ENCODE results near the gene ENG.

The ENG gene

GRCh38 chr9:127813686-127814226 lies 40.7 kb downstream of the ENG start:
- no peaks in the 10 kb centered on the region for H3F3A ChIP-seq (ENCODE audit: control insufficient read depth, insufficient read depth)
- no peaks in the 10 kb centered on the region for H4K20me1 ChIP-seq (ENCODE audit: control insufficient read depth, insufficient read depth, low read depth, low read length)
- no peak overlapping the region for H3K27ac ChIP-seq (ENCODE audit: low read depth, low read length)
- no peaks in the 10 kb centered on the region for H3K9me2 ChIP-seq (replicated peaks; ENCODE audit: control insufficient read depth, low read length)
- no peak overlapping the region for H3K4me3 ChIP-seq (ENCODE audit: low read length)
- H3K9me3 ChIP-seq (ENCODE audit: control insufficient read depth, insufficient read depth, low read length), result no peaks in the 10 kb centered on the region
- no peak overlapping the region for H3K4me2 ChIP-seq (ENCODE audit: low read length)
- no peaks in the 10 kb centered on the region for H3K79me2 ChIP-seq (ENCODE audit: control insufficient read depth, low read length)
- H3K36me3 ChIP-seq (ENCODE audit: control insufficient read depth, low read length), result peaks cover 50% of the 10 kb centered on the region
- TF ChIP-seq EZH2phosphoT487 (IDR thresholded peaks at IDR 0.05; ENCODE audit: borderline replicate concordance, low read length) (no peak), CTCF (IDR thresholded peaks at IDR 0.05; ENCODE audit: low read depth, low read length, poor library complexity, severe bottlenecking) (no peak)
- H3K27me3 ChIP-seq (ENCODE audit: control insufficient read depth, low read length), result no peaks in the 10 kb centered on the region
- H3K4me1 ChIP-seq (ENCODE audit: control insufficient read depth, low read length), result peaks cover 5% of the 10 kb centered on the region; the same call in 1 of the 2 replicates

- TF ChIP-seq CTCF (IDR thresholded peaks at IDR 0.05; ENCODE audit: low read depth, low read length, poor library complexity, severe bottlenecking) (no peak), EZH2phosphoT487 (IDR thresholded peaks at IDR 0.05; ENCODE audit: borderline replicate concordance, low read length) (no peak)
- no peaks in the 10 kb centered on the region for H4K20me1 ChIP-seq (ENCODE audit: control insufficient read depth, insufficient read depth, low read depth, low read length)
- H3K27ac ChIP-seq (ENCODE audit: low read depth, low read length), result no peak overlapping the region
Measured at GRCh38 chr9:127812936-127813675, 41.4 kb downstream of the ENG start.

GRCh38 chr9:127812011-127812410 lies 42.4 kb downstream of the ENG start:
- no peaks in the 10 kb centered on the region for H3K27me3 ChIP-seq (ENCODE audit: control insufficient read depth, low read length)
- no peak overlapping the region for H3K4me2 ChIP-seq (ENCODE audit: low read length)
- H3K4me3 ChIP-seq (ENCODE audit: low read length), result no peak overlapping the region
- TF ChIP-seq EZH2phosphoT487 (IDR thresholded peaks at IDR 0.05; ENCODE audit: borderline replicate concordance, low read length), result no peak
- no peaks in the 10 kb centered on the region for H3K9me2 ChIP-seq (replicated peaks; ENCODE audit: control insufficient read depth, low read length)
- H3F3A ChIP-seq (ENCODE audit: control insufficient read depth, insufficient read depth), result no peaks in the 10 kb centered on the region
- H3K27ac ChIP-seq (ENCODE audit: low read depth, low read length), result no peak overlapping the region
- no peaks in the 10 kb centered on the region for H3K9me3 ChIP-seq (ENCODE audit: control insufficient read depth, insufficient read depth, low read length)
- peaks cover 5% of the 10 kb centered on the region; the same call in 1 of the 2 replicates for H3K4me1 ChIP-seq (ENCODE audit: control insufficient read depth, low read length)
- no peaks in the 10 kb centered on the region for H4K20me1 ChIP-seq (ENCODE audit: control insufficient read depth, insufficient read depth, low read depth, low read length)
- H3K36me3 ChIP-seq (ENCODE audit: control insufficient read depth, low read length), result peaks cover 67% of the 10 kb centered on the region
- no peaks in the 10 kb centered on the region for H3K79me2 ChIP-seq (ENCODE audit: control insufficient read depth, low read length)

More at GRCh38 chr9:127812936-127813675, 41.4 kb downstream of the ENG start:
- Histone ChIP-seq H3K36me3 (ENCODE audit: control insufficient read depth, low read length) (peaks cover 56% of the 10 kb centered on the region), H3K9me2 (replicated peaks; ENCODE audit: control insufficient read depth, low read length) (no peaks in the 10 kb centered on the region), H3K4me2 (ENCODE audit: low read length) (no peak overlapping the region), H3K9me3 (ENCODE audit: control insufficient read depth, insufficient read depth, low read length) (no peaks in the 10 kb centered on the region), H3F3A (ENCODE audit: control insufficient read depth, insufficient read depth) (no peaks in the 10 kb centered on the region), H3K4me3 (ENCODE audit: low read length) (no peak overlapping the region), H3K4me1 (ENCODE audit: control insufficient read depth, low read length) (peaks cover 5% of the 10 kb centered on the region; the same call in 1 of the 2 replicates), H3K79me2 (ENCODE audit: control insufficient read depth, low read length) (no peaks in the 10 kb centered on the region), H3K27me3 (ENCODE audit: control insufficient read depth, low read length) (no peaks in the 10 kb centered on the region)

All from DOHH2 (cell line).